Activated CD4-positive, alpha-beta T cell treated with anti-CD3 and anti-CD28 coated beads, Interleukin-2, amount 10 ng/mL, durations not matched to agents 24 days and 14 days (primary cell): ENCODE results near the gene UBTF. TPM values are rescaled to one million over a fixed set of nuclear protein-coding genes. Genes with fewer than 3 reads are reported as not detected.

Source experiments
- DNase-seq: peaks from one replicate; pipeline ENCODE4 v3.0.0; 2022
- H3K27ac Mint-ChIP-seq: one replicate; pipeline ENCODE4 v1.8.0; 2022; ENCODE audit warnings: mild to moderate bottlenecking, mixed read lengths
- H3K27me3 Mint-ChIP-seq: one replicate; pipeline ENCODE4 v1.8.0; 2022; ENCODE audit warnings: mixed read lengths
- H3K36me3 Mint-ChIP-seq: one replicate; pipeline ENCODE4 v1.8.0; 2022; ENCODE audit warnings: low read depth, mild to moderate bottlenecking, mixed read lengths
- H3K4me1 Mint-ChIP-seq: one replicate; pipeline ENCODE4 v1.8.0; 2021; ENCODE audit warnings: mixed read lengths
- H3K4me3 Mint-ChIP-seq: one replicate; pipeline ENCODE4 v1.8.0; 2022; ENCODE audit warnings: mild to moderate bottlenecking, moderate library complexity, mixed read lengths
- H3K9me3 Mint-ChIP-seq: one replicate; pipeline ENCODE4 v1.8.0; 2021; ENCODE audit warnings: mixed read lengths
- intact Hi-C: fragments of 100-400 bp; cut with micrococcal nuclease; formaldehyde crosslinking; loops from one replicate; pipeline ENCODE4 v1.15.1; 2023
- total RNA-seq: library from RNA; stranded (reverse); gene quantifications from 2 replicates; pipeline ENCODE4 v1.2.3, GENCODE V29; 2022

Gene UBTF
- total RNA-seq, 1 donor from 2014 or later, result 195 TPM

DNA sequence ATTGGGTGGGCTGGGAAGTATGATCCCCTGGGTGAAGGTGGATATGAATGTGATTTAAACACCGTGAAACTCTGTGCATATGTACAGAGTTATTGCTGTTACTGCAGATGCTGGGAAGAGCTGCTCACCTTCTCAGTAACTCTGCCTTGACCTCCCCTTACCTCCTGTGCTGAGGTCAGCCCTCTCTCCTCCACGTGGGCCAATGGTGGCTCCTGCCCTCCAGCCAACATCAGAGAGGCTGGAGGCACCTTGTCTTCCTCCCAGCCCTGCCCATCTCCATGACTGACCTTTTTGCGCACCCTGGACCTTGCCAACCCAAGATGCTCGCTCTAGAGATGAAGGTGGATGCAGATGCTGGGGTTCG lies 49.4 kb downstream of the UBTF start:
- Mint-ChIP-seq H3K27ac (no peak overlapping the region), H3K36me3 (peaks cover 1% of the 10 kb centered on the region), H3K27me3 (no peaks in the 10 kb centered on the region), H3K4me1 (peaks cover 6% of the 10 kb centered on the region), H3K4me3 (no peak overlapping the region), H3K9me3 (no peaks in the 10 kb centered on the region)
- DNase-seq, result no peak
- intact Hi-C loops, result no loop called here

DNA sequence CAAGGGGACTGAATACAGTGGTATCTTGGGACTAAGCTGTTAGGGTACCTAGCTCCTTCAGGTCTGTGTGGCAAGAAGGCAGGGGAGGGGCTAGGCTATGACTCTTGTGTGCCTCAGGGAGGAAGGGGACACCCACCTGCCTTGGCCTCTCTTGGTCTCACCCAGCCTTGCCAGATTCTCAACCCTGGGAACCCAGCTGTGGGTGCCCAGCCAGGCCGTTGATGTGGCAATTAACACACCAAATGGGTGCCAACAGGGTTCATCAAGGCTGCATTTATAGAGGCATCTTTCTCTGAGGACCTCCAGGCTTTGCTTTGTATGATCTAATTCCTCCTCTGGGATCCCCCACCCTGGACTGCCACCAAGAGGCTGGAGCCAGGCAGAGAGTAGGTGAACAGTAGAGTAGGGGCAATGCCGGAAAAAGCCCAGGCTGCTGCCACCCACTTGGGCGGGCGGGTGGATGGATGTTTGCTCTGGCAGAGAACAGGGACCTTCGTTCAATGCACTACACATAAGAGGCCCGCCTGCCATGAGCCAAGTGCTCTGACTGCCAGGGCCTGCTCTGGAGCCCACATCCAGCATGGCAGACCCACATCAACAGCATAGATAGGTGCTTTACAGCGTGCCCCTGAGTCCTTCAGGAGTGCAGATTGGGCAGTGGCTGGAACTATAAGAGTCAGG lies 52.2 kb downstream of the UBTF start:
- no peak overlapping the region for H3K27ac Mint-ChIP-seq
- H3K4me1 Mint-ChIP-seq, result peaks cover 6% of the 10 kb centered on the region
- H3K27me3 Mint-ChIP-seq, result no peaks in the 10 kb centered on the region
- no peaks in the 10 kb centered on the region for H3K9me3 Mint-ChIP-seq
- H3K4me3 Mint-ChIP-seq, result no peak overlapping the region
- no peak for DNase-seq
- peaks cover 6% of the 10 kb centered on the region for H3K36me3 Mint-ChIP-seq
- intact Hi-C loops, result loop anchor here (10.0 kb wide), 1 partner anchor 223 kb away; the partner anchor contains the start of gene PPY

DNA sequence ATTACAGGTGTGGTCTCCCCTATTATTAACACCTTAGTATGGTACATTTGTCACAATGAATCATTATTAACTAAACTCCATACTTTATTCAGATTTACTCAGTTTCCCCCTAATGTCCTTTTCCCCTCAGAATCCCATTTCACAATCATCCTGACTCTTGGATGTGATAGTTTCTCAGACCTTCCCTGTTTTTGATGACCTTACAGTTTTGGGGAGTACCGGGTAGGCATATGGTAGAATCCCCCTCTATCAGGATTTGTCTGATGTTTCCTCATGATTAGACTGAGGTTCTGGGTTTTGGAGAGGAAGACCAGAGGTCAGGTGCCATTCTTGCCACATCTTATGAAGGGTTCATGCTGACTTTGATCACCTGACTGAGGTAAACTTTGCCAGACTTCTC lies 55.0 kb downstream of the UBTF start:
- H3K4me1 Mint-ChIP-seq, result peaks cover 7% of the 10 kb centered on the region
- no peak for DNase-seq
- H3K9me3 Mint-ChIP-seq, result no peaks in the 10 kb centered on the region
- no peaks in the 10 kb centered on the region for H3K27me3 Mint-ChIP-seq
- no peak overlapping the region for H3K27ac Mint-ChIP-seq
- intact Hi-C loops, result loop anchor here (10.0 kb wide), 1 partner anchor 220 kb away; the partner anchor contains the start of gene PPY
- no peak overlapping the region for H3K4me3 Mint-ChIP-seq
- peaks cover 9% of the 10 kb centered on the region for H3K36me3 Mint-ChIP-seq

DNA sequence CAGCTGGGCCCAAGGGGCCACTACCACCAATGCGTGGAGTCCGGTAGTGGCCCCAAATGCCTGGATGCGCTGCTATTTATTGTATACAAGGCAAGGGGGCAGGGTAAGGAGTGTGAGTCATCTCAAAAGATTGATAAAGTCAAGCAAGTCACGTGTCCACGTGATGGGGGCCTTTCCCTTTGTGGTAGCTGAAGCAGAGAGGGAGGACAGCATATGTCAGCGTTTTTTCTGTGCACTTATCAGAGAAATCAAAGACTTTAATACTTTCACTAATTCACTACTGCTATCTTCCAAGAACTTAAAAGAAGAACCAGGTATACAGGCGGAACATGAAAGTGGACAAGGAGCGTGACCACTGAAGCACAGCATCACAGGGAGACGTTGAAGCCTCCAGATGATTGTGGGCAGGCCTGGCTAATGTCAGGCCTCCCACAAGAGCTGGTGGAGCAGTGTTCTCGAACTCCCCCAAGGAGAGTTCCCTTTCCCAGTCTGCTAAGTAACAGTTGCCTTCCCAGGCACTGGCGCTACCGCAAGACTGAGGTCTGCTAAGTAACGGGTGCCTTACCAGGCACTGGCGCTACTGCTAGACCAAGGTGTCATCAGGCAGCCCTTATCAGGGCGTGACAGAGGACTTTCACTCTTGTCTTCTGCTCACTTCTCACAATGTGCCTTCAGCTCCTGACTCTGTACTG lies 59.8 kb downstream of the UBTF start:
- H3K27ac Mint-ChIP-seq, result no peak overlapping the region
- intact Hi-C loops, result loop anchor here (10.0 kb wide), 1 partner anchor 215 kb away; the partner anchor contains the start of gene PPY
- H3K27me3 Mint-ChIP-seq, result no peaks in the 10 kb centered on the region
- H3K4me1 Mint-ChIP-seq, result peaks cover 2% of the 10 kb centered on the region
- H3K4me3 Mint-ChIP-seq, result no peak overlapping the region
- H3K36me3 Mint-ChIP-seq, result peaks cover 22% of the 10 kb centered on the region
- H3K9me3 Mint-ChIP-seq, result no peaks in the 10 kb centered on the region
- no peak for DNase-seq

DNA sequence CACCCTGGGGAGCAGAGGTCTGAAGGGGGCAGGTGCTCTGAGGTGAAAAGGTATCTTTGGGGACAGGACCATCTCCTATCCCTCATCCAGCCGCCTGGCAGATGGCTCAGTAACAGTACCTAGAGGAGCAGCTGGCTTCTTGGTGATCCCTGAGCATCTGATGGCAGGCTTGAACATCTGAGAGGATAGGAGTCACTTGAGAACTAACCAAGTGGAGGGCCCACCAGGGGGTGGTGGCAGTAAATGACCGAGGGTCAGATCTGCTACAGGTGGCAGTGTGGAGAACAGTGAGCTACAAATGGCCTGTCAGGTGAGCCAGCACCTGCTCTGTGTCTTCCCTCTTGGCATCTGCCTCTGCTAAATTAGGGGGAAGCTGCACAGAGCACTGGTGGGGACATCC lies 64.0 kb downstream of the UBTF start:
- Mint-ChIP-seq H3K4me3 (no peak overlapping the region), H3K9me3 (no peaks in the 10 kb centered on the region), H3K36me3 (peaks cover 35% of the 10 kb centered on the region), H3K4me1 (peaks cover 8% of the 10 kb centered on the region), H3K27me3 (no peaks in the 10 kb centered on the region), H3K27ac (no peak overlapping the region)
- no peak for DNase-seq
- intact Hi-C loops, result no loop called here

Other genes starting within 250 kb of the UBTF start
- gene NAGS, start 215.1 kb downstream of the UBTF start, total RNA-seq, result 0.59 and 0.91 TPM in 2 replicates
- 27.5 and 32.8 TPM in 2 replicates for gene TMEM101, start 204.7 kb downstream of the UBTF start, total RNA-seq
- 101 and 107 TPM in 2 replicates for gene LSM12, start 153.0 kb downstream of the UBTF start, total RNA-seq
- 33.3 and 34.1 TPM in 2 replicates for gene G6PC3, start 148.9 kb downstream of the UBTF start, total RNA-seq
- 16.1 and 17.7 TPM in 2 replicates for gene HDAC5, start 96.0 kb downstream of the UBTF start, total RNA-seq
- gene HROB, start 77.7 kb downstream of the UBTF start, total RNA-seq, result 23.8 and 24.5 TPM in 2 replicates
- 0.09 and 0.78 TPM in 2 replicates for gene ASB16, start 49.0 kb downstream of the UBTF start, total RNA-seq
- gene TMUB2, start 32.7 kb downstream of the UBTF start, total RNA-seq, result 16.1 and 19.0 TPM in 2 replicates
- gene ATXN7L3, start 19.8 kb downstream of the UBTF start, total RNA-seq, result 105 and 118 TPM in 2 replicates
- not detected in 2 replicates for gene SLC4A1, start 48.5 kb upstream of the UBTF start, total RNA-seq
- gene RUNDC3A, start 88.9 kb upstream of the UBTF start, total RNA-seq, result 0.42 TPM in 1 of 2 replicates, not detected in the other
- 172 TPM in 2 replicates for gene SLC25A39, start 105.1 kb upstream of the UBTF start, total RNA-seq
- 33.0 and 34.6 TPM in 2 replicates for gene GRN, start 125.6 kb upstream of the UBTF start, total RNA-seq
- gene FAM171A2, start 144.2 kb upstream of the UBTF start, total RNA-seq, result 0.21 and 0.26 TPM in 2 replicates
- gene ITGA2B, start 170.0 kb upstream of the UBTF start, total RNA-seq, result 0.65 and 0.85 TPM in 2 replicates